GM21619 (cell line): Measurements from ENCODE around the gene CHST8.
"Not testable (repeated sequence)": the region's sequence is repeated elsewhere in the genome, so short reads cannot be mapped to it uniquely, and the experiment has no call there.

Experiments used
- ATAC-seq: cut with Tn5 transposase; IDR thresholded peaks from one replicate; pipeline ENCODE4 v1.9.1; 2021; ENCODE audit not compliant: unreplicated experiment

CHST8 gene

DNA sequence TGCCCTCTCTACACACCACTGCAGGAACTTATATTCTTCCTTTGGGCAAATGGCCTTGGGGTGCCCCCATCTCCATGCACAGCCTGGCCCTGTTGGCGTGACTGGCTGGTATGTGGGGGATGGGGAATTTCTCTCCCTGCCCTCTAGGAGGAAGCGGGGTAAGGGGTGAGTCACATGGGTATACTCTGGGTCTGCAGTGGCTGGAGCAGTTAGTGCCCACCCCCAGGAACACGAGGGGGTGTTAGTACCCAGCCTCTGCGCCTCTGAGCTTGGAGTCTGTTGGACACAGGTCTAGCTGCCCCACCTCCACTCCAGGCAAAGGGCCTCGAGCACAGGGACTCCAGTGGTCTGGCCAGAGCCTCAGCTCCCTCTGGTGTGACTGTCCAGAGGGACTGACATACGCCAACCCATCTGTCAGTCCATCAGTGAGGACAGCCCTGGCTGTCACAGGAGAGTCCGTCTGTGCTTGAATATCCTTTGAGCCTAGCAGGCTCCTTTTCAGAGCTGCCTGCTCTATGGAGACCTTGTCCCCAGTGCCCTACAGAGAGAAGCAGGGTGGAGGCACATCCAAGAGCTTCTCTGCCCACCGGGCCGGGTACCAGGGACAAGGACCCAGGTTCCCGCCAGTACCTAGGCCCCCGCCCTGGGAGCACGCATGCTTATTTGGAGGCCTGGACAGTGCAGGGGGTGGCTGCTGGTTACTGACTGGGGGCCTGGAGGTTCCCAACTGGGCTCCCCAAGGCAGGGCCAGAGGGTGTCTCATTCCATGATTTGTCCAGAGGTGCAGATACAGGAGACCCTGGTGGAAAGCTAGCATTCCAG lies 66.6 kb downstream of the CHST8 start:
- no peak for ATAC-seq

DNA sequence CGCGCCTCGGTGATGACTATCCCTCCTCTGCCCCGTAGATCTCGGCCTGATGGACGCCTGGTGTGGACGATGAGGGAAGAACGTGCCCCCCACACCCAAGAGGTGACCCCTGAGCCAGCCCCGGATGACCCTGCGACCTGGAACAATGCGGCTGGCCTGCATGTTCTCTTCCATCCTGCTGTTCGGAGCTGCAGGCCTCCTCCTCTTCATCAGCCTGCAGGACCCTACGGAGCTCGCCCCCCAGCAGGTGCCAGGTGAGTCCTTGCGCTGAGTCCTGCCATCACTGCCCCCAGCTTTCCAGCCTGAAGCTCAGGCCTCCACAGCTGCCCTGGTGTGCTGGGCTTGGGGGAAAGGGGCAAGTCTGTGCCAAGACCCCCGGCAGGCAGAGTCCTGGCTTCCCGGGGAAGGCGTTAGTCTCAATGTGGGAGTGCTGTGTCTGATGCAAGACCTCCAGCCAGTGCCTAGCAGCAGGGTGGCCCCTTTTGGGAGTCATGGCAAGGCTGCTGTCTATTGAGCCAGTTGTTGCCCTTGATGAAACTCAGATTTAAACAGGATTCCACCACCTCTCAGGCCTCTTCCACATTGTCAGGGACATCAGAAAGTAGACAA lies 67.5 kb downstream of the CHST8 start:
- ATAC-seq = no peak

DNA sequence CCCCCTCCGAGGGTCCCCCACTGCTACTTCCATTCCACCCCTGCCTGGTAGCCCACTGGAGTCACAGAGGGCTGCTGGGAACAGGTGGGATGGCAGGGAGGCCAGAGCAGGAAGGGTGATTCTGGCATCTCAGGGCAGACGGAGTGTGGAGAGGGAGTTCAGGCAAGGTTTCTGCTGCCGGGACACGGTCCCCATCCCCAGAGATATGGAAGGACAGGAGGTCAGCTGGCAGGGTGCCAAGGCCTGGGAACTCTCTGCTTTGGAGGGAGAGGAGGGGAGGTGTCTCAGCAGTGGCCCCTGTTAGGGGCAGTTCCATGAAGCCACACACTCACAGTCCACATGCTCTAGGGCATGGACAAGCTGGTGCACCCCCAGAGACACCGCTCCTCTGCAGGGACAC lies 68.1 kb downstream of the CHST8 start:
- ATAC-seq = no peak

DNA sequence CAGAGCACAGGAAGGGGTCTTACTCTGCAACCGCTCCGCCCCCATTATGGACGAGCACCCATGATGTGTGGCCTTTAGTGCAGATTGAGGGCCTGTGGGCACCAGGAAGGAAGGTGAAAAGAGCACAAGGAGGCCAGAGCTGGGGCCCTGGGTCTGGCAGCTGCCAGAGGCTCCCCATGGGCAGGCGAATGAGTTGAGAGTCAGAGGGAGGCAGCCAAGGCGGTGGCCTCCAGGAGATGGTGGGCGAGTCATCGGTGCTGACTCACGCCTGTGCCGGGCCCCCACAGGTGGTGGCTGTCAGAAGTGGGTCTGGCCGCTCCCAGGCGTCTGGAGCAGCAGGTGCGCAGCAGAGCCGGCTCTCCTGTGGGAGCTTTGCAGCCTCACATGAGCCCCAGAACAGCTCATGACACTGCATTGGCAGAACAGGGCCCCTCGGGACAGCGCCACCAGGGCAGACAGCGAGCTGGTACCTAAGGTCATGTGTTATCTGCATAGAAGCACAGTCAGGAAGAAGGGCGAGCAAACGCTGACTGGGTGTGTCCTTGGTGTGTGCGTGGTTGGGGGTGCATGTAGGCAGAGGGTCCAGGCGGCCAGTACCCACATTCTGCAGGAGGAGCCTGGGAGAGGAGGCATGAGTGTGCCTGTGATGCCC lies 68.8 kb downstream of the CHST8 start:
- no peak for ATAC-seq

DNA sequence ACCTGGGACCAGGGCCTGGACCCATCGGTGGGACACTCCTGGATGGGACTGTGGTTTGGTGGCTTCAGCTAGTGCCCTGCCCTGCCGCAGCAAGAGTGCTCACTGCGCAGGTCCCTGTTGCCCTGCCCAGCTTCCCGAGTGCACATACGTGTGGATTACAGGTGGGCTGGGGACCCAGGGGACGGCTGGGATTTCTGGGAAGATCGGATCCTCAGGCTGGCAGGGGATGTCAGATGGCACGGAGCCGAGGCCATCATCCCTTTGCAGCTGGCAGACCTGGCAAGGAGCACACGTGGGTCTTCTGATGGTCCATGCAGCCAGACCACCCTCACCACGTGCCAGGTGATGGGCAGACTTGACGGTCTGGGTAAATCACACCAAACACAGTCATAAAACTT lies 69.3 kb downstream of the CHST8 start:
- ATAC-seq = no peak

DNA sequence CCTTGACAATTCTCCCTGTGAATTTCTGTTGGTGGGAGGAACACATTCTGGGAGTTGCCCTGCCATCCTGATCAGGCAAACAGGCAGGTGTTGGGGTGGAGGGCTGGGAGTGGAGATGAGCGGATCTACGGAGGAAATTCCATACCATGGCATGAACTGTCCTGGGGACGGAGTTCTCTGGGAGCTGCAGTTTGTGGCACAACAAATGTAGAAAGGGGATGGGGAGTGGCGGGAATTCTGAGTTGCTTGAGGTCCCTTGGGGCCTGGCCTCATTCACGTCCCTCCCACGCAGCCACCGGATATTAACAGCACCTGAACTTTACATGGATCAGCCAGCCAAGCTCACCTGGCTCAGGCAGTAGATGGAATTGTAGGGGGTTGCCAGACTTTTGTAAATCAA lies 70.0 kb downstream of the CHST8 start:
- no peak for ATAC-seq

DNA sequence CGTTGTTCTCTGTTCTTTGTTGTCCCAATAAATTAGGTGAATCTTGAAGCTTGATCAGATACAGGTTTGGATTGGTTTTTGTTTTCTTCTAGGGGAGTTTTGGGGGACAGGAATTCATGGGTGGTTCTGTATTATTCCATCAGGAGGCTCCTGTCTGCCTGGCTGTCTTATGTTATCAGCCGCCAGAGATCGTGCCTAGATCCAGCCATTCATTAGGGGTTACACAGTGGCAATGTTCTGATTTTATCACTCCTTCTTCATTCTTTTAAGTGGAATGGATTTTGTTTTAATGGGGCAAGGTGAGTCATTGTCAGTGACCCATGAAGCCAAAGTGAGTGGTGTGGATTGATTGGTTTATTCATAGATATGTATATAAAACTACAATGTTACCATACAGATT lies 71.9 kb downstream of the CHST8 start:
- no peak for ATAC-seq

DNA sequence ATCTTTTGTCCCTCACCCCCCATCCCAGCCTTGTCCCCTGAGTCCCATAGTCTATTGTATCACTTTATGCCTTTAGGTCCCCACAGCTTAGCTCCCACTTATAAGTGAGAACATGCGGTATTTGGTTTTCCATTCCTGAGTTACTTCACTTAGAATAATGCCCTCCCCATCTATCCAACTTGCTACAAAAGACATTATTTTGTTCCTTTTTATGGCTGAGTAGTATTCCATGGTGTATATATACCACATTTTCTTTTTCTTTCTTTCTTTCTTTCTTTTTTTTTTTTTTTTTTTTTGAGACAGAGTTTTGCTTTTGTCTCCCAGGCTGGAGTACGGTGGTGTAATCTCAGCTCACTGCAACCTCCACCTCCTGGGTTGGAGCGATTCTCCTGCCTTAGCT lies 73.8 kb downstream of the CHST8 start:
- not testable (repeated sequence) for ATAC-seq

DNA sequence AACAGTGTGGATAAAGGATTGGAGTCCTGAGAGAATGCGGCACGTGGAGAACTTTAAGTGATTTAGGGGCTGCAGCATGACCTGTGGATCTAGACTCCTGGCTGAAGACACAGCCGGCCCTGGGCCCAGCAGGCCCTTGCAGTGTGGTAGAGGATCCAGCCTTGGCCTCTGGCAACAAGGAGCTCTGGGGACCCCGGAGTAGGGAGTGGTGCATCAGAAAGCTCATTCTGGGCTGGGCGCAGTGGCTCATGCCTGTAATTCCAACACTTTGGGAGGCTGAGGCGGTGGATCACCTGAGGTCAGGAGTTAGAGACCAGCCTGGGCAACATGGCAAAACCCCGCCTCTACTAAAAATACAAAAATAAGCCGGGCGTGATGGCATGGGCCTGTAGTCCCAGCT lies 76.0 kb downstream of the CHST8 start:
- ATAC-seq = no peak

DNA sequence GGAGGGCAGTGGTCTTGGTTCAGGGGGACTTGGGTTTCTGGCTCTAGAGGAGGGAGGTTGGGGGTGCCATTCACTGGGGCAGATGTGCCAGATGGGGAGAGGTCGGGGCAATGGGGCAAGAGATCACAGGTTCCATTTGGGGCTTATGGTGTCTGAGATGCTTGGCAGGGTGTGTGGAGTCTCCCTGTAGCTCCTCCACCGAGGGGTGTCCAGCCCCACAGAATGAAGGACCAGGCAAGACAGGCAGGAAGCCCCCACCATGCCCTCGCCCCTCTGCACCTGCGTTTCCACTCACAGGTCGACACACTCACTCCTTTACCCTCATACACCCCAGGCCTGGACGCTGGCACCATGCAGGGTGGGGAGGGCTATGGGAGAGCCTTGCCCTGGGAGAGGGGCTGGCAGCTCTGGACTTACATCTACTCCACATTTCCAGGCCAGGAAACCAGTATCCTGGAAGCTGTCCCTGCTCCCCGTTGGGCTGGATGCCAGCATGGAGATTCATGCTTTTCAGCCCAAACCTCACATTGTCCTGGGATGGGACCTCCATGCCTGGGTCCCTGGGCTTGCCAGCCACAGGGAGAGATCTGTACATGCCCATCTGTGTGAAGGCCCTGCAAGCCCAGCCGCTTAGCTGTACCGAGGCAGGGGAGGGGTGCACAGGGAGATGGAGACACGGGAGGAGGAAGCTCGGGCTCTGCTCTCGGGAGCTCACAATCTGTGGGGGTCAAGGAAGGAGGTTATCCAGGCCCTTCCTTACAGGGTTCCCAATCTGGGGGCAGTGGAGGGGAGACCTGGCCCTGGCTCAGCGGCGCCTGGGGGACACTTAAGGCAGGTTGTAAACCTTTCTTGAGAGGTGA lies 77.1 kb downstream of the CHST8 start:
- ATAC-seq = no peak

DNA sequence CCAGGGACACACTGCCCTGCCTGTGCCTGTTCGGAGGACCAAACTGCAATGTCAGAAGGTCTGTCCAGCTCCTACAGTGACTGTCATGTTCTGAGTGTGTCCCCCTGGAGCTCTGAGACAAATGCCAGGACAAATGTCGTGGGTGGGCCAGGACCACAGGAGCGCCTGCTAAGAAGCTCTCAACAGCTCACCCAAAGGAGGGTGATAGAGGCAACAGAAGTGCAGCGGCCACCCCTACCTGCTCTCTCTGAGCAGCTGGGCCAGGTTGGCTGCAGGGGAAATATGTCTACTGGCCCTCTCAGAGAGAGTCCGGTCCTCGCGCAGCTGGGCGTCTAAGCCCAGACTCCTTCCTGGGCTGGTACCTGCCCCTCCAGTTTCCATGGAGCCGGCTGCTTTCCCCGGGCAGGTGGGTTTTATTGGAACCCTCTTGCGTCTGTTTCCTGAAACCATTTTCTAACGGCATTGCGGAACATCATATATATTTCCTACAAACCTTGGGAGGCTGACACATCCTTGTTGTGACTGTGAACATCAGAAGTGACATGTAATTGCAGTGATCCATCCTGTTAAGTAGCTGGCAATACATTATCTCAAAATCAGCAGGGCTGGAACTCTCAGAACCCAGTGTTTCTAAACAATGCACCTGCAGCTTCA lies 78.1 kb downstream of the CHST8 start:
- ATAC-seq = no peak

DNA sequence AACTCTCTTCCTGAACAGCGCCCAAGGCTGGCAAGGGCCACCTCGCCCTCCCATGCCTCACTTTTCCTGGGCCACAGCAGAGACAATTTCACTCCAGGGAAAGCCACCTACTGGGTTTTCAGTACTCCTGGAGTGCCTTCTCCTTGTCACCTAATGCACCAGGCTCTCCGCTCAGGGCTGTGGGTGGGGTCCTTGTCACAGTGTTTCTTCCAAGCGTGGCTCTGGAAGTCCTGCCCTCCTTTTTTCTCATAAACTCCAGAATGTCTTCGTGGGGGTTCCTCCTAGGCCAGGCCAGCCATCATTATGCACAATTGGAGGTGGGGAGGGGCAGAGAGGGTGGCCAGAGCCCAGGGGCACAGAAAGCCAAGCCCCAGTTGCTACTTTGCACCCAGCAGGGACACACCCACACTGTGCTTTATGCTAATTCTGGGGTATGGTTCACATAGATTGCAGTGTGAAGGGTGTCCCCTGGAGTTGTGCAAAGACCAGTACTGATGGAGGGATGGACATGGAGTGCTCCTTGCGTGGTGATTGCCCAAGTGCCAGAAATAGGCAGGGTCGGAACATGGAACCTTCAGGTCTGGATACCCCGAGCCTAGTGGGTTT lies 78.8 kb downstream of the CHST8 start:
- ATAC-seq = no peak

DNA sequence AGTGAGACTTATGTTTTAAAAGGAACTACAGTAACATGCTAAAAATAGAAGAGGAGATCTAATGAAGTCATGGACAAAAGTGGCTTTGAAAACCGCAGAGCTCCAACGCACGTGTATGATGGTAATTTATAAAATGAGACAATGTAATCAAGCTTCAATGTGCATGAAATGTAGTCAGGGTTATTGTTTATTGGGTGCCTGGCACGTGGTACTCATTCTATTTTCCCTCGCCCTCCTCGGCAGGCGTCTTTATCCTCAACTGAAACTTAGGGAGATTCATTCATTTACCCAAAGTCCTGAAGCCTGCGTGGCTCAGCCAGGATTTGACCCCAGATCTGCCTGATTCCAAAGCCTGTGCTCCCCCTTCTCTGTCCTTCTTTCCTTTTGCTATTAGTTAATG lies 79.8 kb downstream of the CHST8 start:
- ATAC-seq = no peak

DNA sequence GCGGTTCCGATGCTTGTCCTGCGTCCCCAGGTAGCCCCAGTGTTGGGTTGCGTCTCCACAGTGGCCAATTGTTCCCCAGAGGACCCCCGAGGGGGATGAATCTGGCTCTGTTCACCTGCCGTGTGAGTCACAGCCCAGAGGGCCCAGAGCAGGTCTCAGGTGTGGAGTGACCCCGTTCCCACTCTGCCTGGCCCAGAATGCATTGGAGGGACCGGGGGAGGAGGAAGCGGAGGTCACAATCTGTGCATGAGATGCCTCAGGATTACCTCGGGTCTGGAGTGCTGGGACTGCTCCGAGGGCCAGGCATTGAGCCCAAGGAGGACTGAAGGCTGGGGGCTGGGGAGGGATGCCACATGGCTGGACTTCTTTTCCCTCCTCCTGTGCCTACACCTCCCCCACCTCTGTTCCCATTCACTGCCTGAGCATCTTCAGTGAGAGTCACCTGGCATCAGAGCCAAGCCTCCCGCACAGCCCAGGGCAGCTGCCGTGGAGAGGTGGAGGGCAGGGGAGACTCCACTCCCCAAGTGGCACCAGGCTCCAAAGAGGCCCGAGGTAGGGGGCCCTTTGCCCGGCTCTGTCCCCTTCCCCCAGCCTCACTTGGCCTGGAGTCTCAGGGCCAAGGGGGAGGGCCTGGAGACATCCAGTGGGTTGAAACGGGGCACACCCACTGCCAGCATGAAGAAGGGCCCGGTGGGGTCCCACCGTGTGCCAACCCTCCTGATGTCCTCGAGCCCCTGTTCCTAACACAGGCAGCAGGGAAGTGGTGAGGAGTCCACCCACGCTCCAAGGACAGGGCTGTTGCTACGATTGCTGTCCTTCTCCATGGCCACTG lies 81.1 kb downstream of the CHST8 start:
- ATAC-seq = no peak

DNA sequence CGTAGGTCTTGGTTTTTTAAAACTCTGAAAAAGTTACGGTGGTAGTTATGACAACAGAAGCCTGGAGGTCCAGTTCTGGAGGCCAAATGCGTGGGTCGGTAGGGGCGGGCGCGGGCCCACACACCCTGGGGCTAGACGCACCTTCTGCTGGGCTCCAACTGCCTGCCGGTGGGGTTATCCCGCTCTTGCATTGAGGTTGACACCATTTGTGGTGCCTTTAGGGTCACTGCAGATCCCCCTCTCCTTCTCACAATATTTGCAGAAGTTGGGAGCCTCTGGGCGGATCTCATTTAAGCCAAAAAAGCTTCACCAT lies 81.6 kb downstream of the CHST8 start:
- no peak for ATAC-seq

DNA sequence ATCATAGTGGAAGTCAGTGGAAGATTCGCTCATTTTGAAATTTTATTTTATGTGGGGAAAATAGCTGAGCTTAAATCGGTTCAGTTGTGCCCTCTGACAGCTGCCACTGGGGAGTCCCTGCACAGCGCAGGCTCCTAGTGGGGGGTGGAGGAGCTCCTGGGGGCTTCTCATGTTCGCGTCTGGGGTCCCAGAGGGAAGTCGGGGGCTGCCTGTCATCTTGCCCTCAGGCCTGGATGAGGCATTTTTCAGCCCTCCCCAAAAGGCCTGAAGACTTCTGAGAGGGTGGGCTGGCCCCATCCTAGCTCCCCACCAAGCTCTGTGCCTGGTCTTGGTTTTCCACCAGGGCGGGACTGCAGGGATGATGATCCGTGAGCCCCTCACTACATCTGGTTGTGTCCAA lies 82.1 kb downstream of the CHST8 start:
- no peak for ATAC-seq

DNA sequence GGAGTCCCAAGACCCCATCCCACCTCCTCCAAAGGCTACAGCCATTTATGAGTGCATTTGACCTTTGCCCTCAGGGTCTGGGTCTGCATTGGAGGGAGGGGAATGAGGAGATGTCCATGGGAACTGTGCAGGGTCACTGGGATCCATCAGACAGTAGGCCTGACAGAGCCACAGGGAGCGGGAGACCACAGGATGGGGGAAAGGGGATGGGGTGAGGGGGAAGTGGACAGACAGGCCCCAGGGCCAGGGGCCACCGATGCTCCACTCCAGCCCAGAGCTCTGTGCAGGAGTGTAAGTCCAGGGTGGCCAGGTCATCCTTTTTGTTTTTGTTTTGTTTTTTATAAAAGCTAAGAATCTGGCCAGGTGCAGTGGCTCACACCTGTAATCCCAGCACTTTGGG lies 82.5 kb downstream of the CHST8 start:
- no peak for ATAC-seq

DNA sequence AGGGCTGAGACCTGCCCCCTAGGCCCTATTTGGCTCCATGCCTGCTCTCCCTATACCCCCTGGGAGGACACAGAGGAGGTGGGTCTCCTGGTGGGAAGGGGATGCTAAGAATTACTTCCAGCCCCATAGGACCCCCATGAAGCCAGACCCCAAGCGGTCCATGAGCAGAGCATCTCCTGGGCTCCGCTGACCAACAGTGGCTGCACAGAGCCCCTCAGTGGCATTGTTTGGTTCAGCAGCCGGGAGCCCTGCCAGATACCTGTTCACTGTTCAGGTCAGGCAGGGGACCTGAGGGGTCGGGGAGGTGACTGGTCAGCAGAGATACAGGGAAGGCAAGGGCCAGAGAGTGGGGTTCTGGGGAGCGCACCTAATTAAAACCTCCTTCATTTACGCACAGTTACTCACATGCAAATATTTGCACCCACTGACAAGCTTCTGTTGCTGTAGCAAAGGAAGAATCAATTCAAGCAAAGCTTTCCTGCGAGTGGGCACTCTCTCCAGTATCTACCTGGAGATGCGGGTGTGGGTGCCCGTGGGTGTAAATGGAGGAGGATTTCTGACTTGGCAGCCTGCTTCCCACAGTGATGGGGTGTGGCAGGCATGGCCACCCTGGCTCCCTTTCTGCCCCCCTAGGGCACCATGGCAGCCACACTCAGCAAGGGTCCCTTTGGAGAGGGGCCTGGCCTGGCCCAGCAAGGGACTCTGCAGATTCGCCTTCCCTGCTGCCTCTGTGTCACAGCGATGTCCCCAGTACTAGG lies 83.5 kb downstream of the CHST8 start:
- ATAC-seq = no peak

DNA sequence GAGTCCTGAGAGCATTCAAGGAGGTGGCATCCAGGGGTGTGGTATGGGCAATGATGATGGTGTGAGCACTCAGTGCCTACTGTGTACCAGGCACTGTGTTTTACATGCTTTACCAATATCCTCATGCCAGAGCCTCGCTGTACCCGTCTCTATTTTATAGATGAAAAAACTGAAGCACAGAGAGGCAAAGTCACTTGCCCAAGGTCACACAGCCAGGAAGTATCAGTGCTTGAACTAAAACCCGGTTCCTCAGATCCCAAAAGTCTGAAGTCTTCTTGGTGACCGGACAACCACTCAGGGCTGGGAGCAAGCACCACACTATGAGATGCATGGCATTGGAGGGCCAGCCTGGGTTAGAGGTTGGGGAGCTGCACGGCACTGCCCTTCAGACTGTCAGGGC lies 84.1 kb downstream of the CHST8 start:
- ATAC-seq = no peak
